Stimulated activated CD4-positive, alpha-beta T cell treated with anti-CD3 and anti-CD28 coated beads, Interleukin-2, amount 100 ng/mL, for 48 hours (primary cell): ENCODE results near the gene TPGS1.

Source experiments
- DNase-seq, 2 donors: peaks; one replicate each; pipeline ENCODE4 v3.0.0-alpha.2; 2020

TPGS1 gene

GRCh38 chr19:542173-542866 is 35.0 kb downstream of the TPGS1 start:
- DNase-seq, result no peak

- peak; percentile 45 to 60 for DNase-seq
Observed at GRCh38 chr19:543910-544608, 36.8 kb downstream of the TPGS1 start, which contains the start of gene GZMM. GZMM (plus strand) TSS chr19:544053; CDS start chr19:544072, 19 bp downstream.

GRCh38 chr19:547117-547516 is 39.8 kb downstream of the TPGS1 start:
- DNase-seq, result no peak

- no peak for DNase-seq
Observed at GRCh38 chr19:547836-548720, 40.8 kb downstream of the TPGS1 start.

- no peak for DNase-seq
Observed at GRCh38 chr19:548886-549830, 41.9 kb downstream of the TPGS1 start.

GRCh38 chr19:554817-555216 is 47.5 kb downstream of the TPGS1 start:
- DNase-seq, result no peak

GRCh38 chr19:555474-555808 is 48.1 kb downstream of the TPGS1 start:
- no peak for DNase-seq

- DNase-seq, result no peak
Observed at GRCh38 chr19:556611-557382, 49.5 kb downstream of the TPGS1 start.

GRCh38 chr19:558770-559439 is 51.6 kb downstream of the TPGS1 start:
- DNase-seq, result no peak

GRCh38 chr19:560121-560520 is 52.8 kb downstream of the TPGS1 start:
- no peak for DNase-seq

- no peak for DNase-seq
Observed at GRCh38 chr19:566403-566802, 59.1 kb downstream of the TPGS1 start.

GRCh38 chr19:566844-567243 is 59.5 kb downstream of the TPGS1 start:
- no peak for DNase-seq

GRCh38 chr19:567296-567900 is 60.1 kb downstream of the TPGS1 start:
- no peak for DNase-seq
